GM21576 (cell line): Measurements from ENCODE around the gene LAMP1.
"Not testable (repeated sequence)": the region's sequence is repeated elsewhere in the genome, so short reads cannot be mapped to it uniquely, and the experiment has no call there.

ENCODE experiments used
- ATAC-seq: cut with Tn5 transposase; IDR thresholded peaks from one replicate; pipeline ENCODE4 v1.9.1; 2021; ENCODE audit warnings: mild to moderate bottlenecking, moderate library complexity; ENCODE audit not compliant: unreplicated experiment

Gene LAMP1

GRCh38 chr13:113327391-113327765 is 30.3 kb downstream of the LAMP1 start:
- no peak for ATAC-seq

- ATAC-seq, result no peak
Observed at GRCh38 chr13:113327766-113328471, 30.9 kb downstream of the LAMP1 start.

GRCh38 chr13:113328851-113329250 is 31.8 kb downstream of the LAMP1 start:
- no peak for ATAC-seq

GRCh38 chr13:113329656-113330312 is 32.7 kb downstream of the LAMP1 start:
- ATAC-seq, result no peak

- no peak for ATAC-seq
Observed at GRCh38 chr13:113332615-113333014, 35.6 kb downstream of the LAMP1 start.

GRCh38 chr13:113333076-113333475 is 36.0 kb downstream of the LAMP1 start:
- no peak for ATAC-seq

- no peak for ATAC-seq
Observed at GRCh38 chr13:113337556-113337955, 40.5 kb downstream of the LAMP1 start.

- ATAC-seq, result no peak
Observed at GRCh38 chr13:113337976-113338375, 40.9 kb downstream of the LAMP1 start.

- no peak for ATAC-seq
Observed at GRCh38 chr13:113338451-113338850, 41.4 kb downstream of the LAMP1 start.

- no peak for ATAC-seq
Observed at GRCh38 chr13:113342820-113343691, 46.0 kb downstream of the LAMP1 start.

- ATAC-seq, result no peak
Observed at GRCh38 chr13:113343692-113343968, 46.6 kb downstream of the LAMP1 start.

GRCh38 chr13:113345486-113345885 is 48.4 kb downstream of the LAMP1 start:
- no peak for ATAC-seq

- not testable (repeated sequence) for ATAC-seq
Observed at GRCh38 chr13:113347736-113348225, 50.7 kb downstream of the LAMP1 start.

- no peak for ATAC-seq
Observed at GRCh38 chr13:113348591-113348990, 51.6 kb downstream of the LAMP1 start.

GRCh38 chr13:113349050-113349449 is 52.0 kb downstream of the LAMP1 start:
- ATAC-seq, result no peak

- ATAC-seq, result no peak
Observed at GRCh38 chr13:113349491-113349890, 52.5 kb downstream of the LAMP1 start.

GRCh38 chr13:113350065-113350937 is 53.3 kb downstream of the LAMP1 start:
- ATAC-seq, result no peak

- no peak for ATAC-seq
Observed at GRCh38 chr13:113350938-113351335, 53.9 kb downstream of the LAMP1 start.

- ATAC-seq, result no peak
Observed at GRCh38 chr13:113351514-113352026, 54.5 kb downstream of the LAMP1 start.

- no peak for ATAC-seq
Observed at GRCh38 chr13:113353254-113353653, 56.2 kb downstream of the LAMP1 start.
